H1 (cell line): Measurements from ENCODE around the gene SLC9A3. TPM values are rescaled to one million over a fixed set of nuclear protein-coding genes. Genes with fewer than 3 reads are reported as not detected.

Experiments used
- CTCF ChIA-PET: fragments of 300-600 bp; sonication (Branson Sonifier 250); formaldehyde crosslinking; loops from one replicate; lab custom pipeline; 2021; ENCODE audit not compliant: partially characterized antibody; lab: Charles Lee
- POLR2A ChIA-PET: fragments of 300-600 bp; sonication (Branson Sonifier 250); formaldehyde crosslinking; loops from one replicate; lab custom pipeline; 2021; ENCODE audit warnings: inconsistent platforms; ENCODE audit not compliant: partially characterized antibody; lab: Charles Lee
- DNase-seq, 2 experiments: peaks; one replicate each; pipeline versions ENCODE4 v3.0.0 to v3.0.0-alpha.2; 2010 to 2022; ENCODE audit warnings: low spot score in 2 of 2, low read depth in 1 of 2, mixed read lengths in 1 of 2
- FAIRE-seq: peaks from 2 replicates; lab custom pipeline; 2011; peaks lifted over from hg19 to GRCh38; lab: Jason Lieb, UNC
- H2AFZ ChIP-seq: 2 replicates; pipeline ENCODE4 v1.8.1; 2012; ENCODE audit warnings: low read length, inconsistent platforms
- H2AK5ac ChIP-seq: 2 replicates; pipeline ENCODE4 v1.6.1; 2013; ENCODE audit warnings: low read depth, low read length
- H2BK120ac ChIP-seq: replicated peaks from 2 replicates; pipeline ENCODE3; 2013; ENCODE audit warnings: low read depth, low read length, inconsistent platforms
- H2BK12ac ChIP-seq: 2 replicates; pipeline ENCODE4 v1.6.1; 2013; ENCODE audit warnings: low read depth, low read length
- H2BK15ac ChIP-seq: 2 replicates; pipeline ENCODE4 v1.6.1; 2013; ENCODE audit warnings: low read length
- H2BK20ac ChIP-seq: 2 replicates; pipeline ENCODE4 v1.6.1; 2013; ENCODE audit warnings: low read length
- H2BK5ac ChIP-seq: 2 replicates; pipeline ENCODE4 v1.6.1; 2013; ENCODE audit warnings: low read depth, low read length
- H3K14ac ChIP-seq: 2 replicates; pipeline ENCODE4 v1.6.1; 2013; ENCODE audit warnings: inconsistent platforms; ENCODE audit not compliant: insufficient read length
- H3K18ac ChIP-seq: 2 replicates; pipeline ENCODE4 v1.6.1; 2013; ENCODE audit warnings: low read length; ENCODE audit errors: extremely low read depth
- H3K23ac ChIP-seq: 2 replicates; pipeline ENCODE4 v1.6.1; 2013; ENCODE audit warnings: inconsistent platforms; ENCODE audit not compliant: insufficient read length
- H3K23me2 ChIP-seq: 2 replicates; pipeline ENCODE4 v1.6.1; 2013; ENCODE audit warnings: low read depth, low read length
- H3K27ac ChIP-seq: 2 replicates; pipeline ENCODE4 v1.6.1; 2011; ENCODE audit warnings: low read depth, low read length, inconsistent platforms
- H3K27me3 ChIP-seq, 4 experiments: replicated peaks in 1 of 4; 1 replicate in 1 of 4; 2 replicates in 3 of 4; pipeline versions ENCODE4 v1.6.1 to v1.8.1; 2011 to 2013; ENCODE audit warnings: low read length in 3 of 4, mild to moderate bottlenecking in 3 of 4, inconsistent platforms in 2 of 4, mixed read lengths in 2 of 4, moderate library complexity in 1 of 4; ENCODE audit not compliant: control insufficient read depth in 3 of 4, insufficient read depth in 3 of 4; ENCODE audit errors: extremely low read depth in 1 of 4
- H3K36me3 ChIP-seq, 4 experiments: 2 replicates each; pipeline versions ENCODE4 v1.6.1 to v1.8.1; 2011 to 2013; ENCODE audit warnings: mild to moderate bottlenecking in 4 of 4, low read length in 3 of 4, moderate library complexity in 2 of 4, control low read depth in 1 of 4, inconsistent platforms in 1 of 4; ENCODE audit not compliant: insufficient read depth in 4 of 4, control insufficient read depth in 2 of 4
- H3K4ac ChIP-seq: replicated peaks from 2 replicates; pipeline ENCODE3; 2013; ENCODE audit warnings: low read length, low read depth, mixed read lengths, inconsistent platforms; ENCODE audit not compliant: insufficient read length
- H3K4me1 ChIP-seq, 4 experiments: replicated peaks in 1 of 4; 1 replicate in 1 of 4; 2 replicates in 3 of 4; pipeline versions ENCODE4 v1.6.1 to v1.8.1; 2011 to 2013; ENCODE audit warnings: low read length in 3 of 4, inconsistent platforms in 2 of 4, mixed read lengths in 1 of 4; ENCODE audit not compliant: insufficient read depth in 4 of 4, control insufficient read depth in 3 of 4
- H3K4me2 ChIP-seq, 2 experiments: 2 replicates each; pipeline versions ENCODE4 v1.6.1 to v1.8.1; 2011 to 2013; ENCODE audit warnings: low read depth in 2 of 2, low read length in 2 of 2, control low read depth in 1 of 2, inconsistent platforms in 1 of 2, mild to moderate bottlenecking in 1 of 2; ENCODE audit not compliant: insufficient read depth in 1 of 2
- H3K4me3 ChIP-seq, 4 experiments: fragments of 200-600, 300-600 bp in 1 of 4; sonication (generic), shearing (Covaris generic), sonication (Bioruptor Twin) in 1 of 4; 2 replicates each; pipeline versions ENCODE4 v1.5.1 to v1.8.1; 2011 to 2016; ENCODE audit warnings: low read length in 4 of 4, low read depth in 3 of 4, control low read depth in 2 of 4, inconsistent platforms in 2 of 4, mild to moderate bottlenecking in 2 of 4, mixed read lengths in 1 of 4, moderate library complexity in 1 of 4; ENCODE audit not compliant: insufficient read depth in 2 of 4; ENCODE audit errors: extremely low read depth in 1 of 4
- H3K56ac ChIP-seq: replicated peaks from 2 replicates; pipeline ENCODE3; 2013; ENCODE audit warnings: low read depth, mild to moderate bottlenecking, mixed read lengths, low read length, inconsistent platforms; ENCODE audit not compliant: insufficient read length
- H3K79me1 ChIP-seq: 2 replicates; pipeline ENCODE4 v1.6.1; 2013; ENCODE audit warnings: low read depth, low read length, control low read depth
- H3K79me2 ChIP-seq, 2 experiments: 2 replicates each; pipeline versions ENCODE4 v1.6.1 to v1.8.1; 2012 to 2013; ENCODE audit warnings: low read length in 2 of 2, mild to moderate bottlenecking in 2 of 2, inconsistent platforms in 1 of 2; ENCODE audit not compliant: insufficient read depth in 2 of 2, control insufficient read depth in 1 of 2
- H3K9ac ChIP-seq, 4 experiments: replicated peaks in 1 of 4; 1 replicate in 1 of 4; 2 replicates in 3 of 4; pipeline versions ENCODE4 v1.6.1 to v1.8.1; 2011 to 2013; ENCODE audit warnings: low read depth in 3 of 4, low read length in 3 of 4, control low read depth in 2 of 4, mild to moderate bottlenecking in 2 of 4, moderate library complexity in 2 of 4, inconsistent platforms in 1 of 4; ENCODE audit errors: extremely low read depth in 1 of 4
- H3K9me3 ChIP-seq, 2 experiments: 2 replicates each; pipeline versions ENCODE4 v1.6.1 to v1.8.1; 2012 to 2013; ENCODE audit warnings: mild to moderate bottlenecking in 2 of 2, moderate library complexity in 2 of 2, control low read depth in 1 of 2, inconsistent platforms in 1 of 2, low read depth in 1 of 2, low read length in 1 of 2, mixed read lengths in 1 of 2; ENCODE audit not compliant: insufficient read depth in 2 of 2
- H4K20me1 ChIP-seq, 2 experiments: replicated peaks in 1 of 2; 2 replicates each; pipeline versions ENCODE3 to v1.8.1; 2011 to 2013; ENCODE audit warnings: inconsistent platforms in 2 of 2, low read length in 2 of 2, mild to moderate bottlenecking in 1 of 2; ENCODE audit not compliant: insufficient read depth in 2 of 2, control insufficient read depth in 1 of 2
- H4K5ac ChIP-seq: 2 replicates; pipeline ENCODE4 v1.6.1; 2013; ENCODE audit warnings: low read length, low read depth, mixed read lengths, inconsistent platforms; ENCODE audit not compliant: insufficient read length
- H4K8ac ChIP-seq: 2 replicates; pipeline ENCODE4 v1.8.0; 2013; ENCODE audit warnings: mild to moderate bottlenecking, moderate library complexity, low read length, inconsistent platforms; ENCODE audit not compliant: insufficient read depth; ENCODE audit errors: extremely low read depth
- H4K91ac ChIP-seq: replicated peaks from 2 replicates; pipeline ENCODE3; 2013; ENCODE audit warnings: low read length, mixed read lengths, inconsistent platforms; ENCODE audit not compliant: insufficient read length
- CEBPB ChIP-seq: IDR thresholded peaks from 2 replicates; pipeline ENCODE4 v1.6.1; 2012; ENCODE audit warnings: low read depth, low read length
- KDM1A ChIP-seq: fragments of 200-600, 300-600 bp; sonication (generic); IDR thresholded peaks from 2 replicates; pipeline ENCODE4 v1.7.1; 2016; ENCODE audit warnings: mild to moderate bottlenecking, low read length, borderline replicate concordance
- NANOG ChIP-seq: IDR thresholded peaks from 2 replicates; pipeline ENCODE4 v1.6.1; 2011; ENCODE audit warnings: low read length, low read depth, mild to moderate bottlenecking, inconsistent platforms; ENCODE audit not compliant: insufficient read depth, poor library complexity, severe bottlenecking
- PHF8 ChIP-seq: fragments of 200-600 bp; sonication (generic); conservative IDR thresholded peaks from 2 replicates; pipeline ENCODE4 v1.7.1; 2012; ENCODE audit warnings: low read depth, mild to moderate bottlenecking, inconsistent platforms, low read length, moderate library complexity
- POU5F1 ChIP-seq: IDR thresholded peaks from 2 replicates; pipeline ENCODE4 v1.6.1; 2011; ENCODE audit warnings: low read depth, mild to moderate bottlenecking, low read length, moderate library complexity
- RXRA ChIP-seq: IDR thresholded peaks from 2 replicates; pipeline ENCODE4 v1.6.1; 2011; ENCODE audit warnings: low read depth, mild to moderate bottlenecking, low read length, moderate library complexity; ENCODE audit not compliant: insufficient read depth
- SP2 ChIP-seq: IDR thresholded peaks from 2 replicates; pipeline ENCODE4 v1.6.1; 2012; ENCODE audit warnings: mild to moderate bottlenecking, low read length, inconsistent platforms
- SUZ12 ChIP-seq: fragments of 200-600 bp; sonication (generic); IDR thresholded peaks from 2 replicates; pipeline ENCODE4 v1.6.1; 2012; ENCODE audit warnings: mild to moderate bottlenecking, inconsistent platforms, low read length, moderate library complexity, mixed read lengths
- TAF1 ChIP-seq: IDR thresholded peaks from 2 replicates; pipeline ENCODE4 v1.6.1; 2011; ENCODE audit warnings: mild to moderate bottlenecking, low read depth, low read length
- WGBS, 2 experiments: shearing (Covaris generic) in 1 of 2; methylation state at CpG; one replicate each; pipeline versions ENCODE4 v1.1.6 to v1.1.7; 2013 to 2015; ENCODE audit warnings: low lambda C conversion rate in 2 of 2, mixed read lengths in 2 of 2, inconsistent platforms in 1 of 2, low coverage in 1 of 2, missing lambda C conversion rate in 1 of 2; ENCODE audit not compliant: insufficient replicate concordance in 2 of 2, insufficient coverage in 1 of 2, insufficient read length in 1 of 2; ENCODE audit errors: extremely low coverage in 1 of 2, missing lambda C conversion rate in 1 of 2; 5-methylcytosine and 5-hydroxymethylcytosine counted together
- polyA plus RNA-seq, 7 experiments: library from polyadenylated mRNA; depleted of rRNA in 3 of 7; stranded (reverse) in 5 of 7; unstranded in 2 of 7; fragments of >200 nt in 5 of 7; fragments of 200-250 nt in 2 of 7; gene quantifications; 1 replicate in 5 of 7; 2 replicates in 1 of 7; 4 replicates in 1 of 7; pipeline versions ENCODE4 v1.2.1 to v1.2.3, GENCODE V29; 2011 to 2013; ENCODE audit warnings: missing spikeins in 2 of 7, mixed read lengths in 2 of 7
- total RNA-seq: library from RNA; stranded (reverse); fragmentation: NEBNext Ultra II Directional; extraction: Animal tissue kit (Norgen Biotek cat#: 25700); gene quantifications from 2 replicates; pipeline ENCODE4 v1.2.1, GENCODE V29; 2021
- TF ChIP-seq, protein P1 (sequence below): IDR thresholded peaks from 2 replicates; pipeline ENCODE4 v1.6.1; 2012; ENCODE audit warnings: low read length, inconsistent platforms

The SLC9A3 gene
- total and polyA plus RNA-seq, 2 of the 8 experiments (the other 6 are each of a cell fraction or from before 2014, with no cell fraction given), result 0.95 to 1.0 TPM

DNA sequence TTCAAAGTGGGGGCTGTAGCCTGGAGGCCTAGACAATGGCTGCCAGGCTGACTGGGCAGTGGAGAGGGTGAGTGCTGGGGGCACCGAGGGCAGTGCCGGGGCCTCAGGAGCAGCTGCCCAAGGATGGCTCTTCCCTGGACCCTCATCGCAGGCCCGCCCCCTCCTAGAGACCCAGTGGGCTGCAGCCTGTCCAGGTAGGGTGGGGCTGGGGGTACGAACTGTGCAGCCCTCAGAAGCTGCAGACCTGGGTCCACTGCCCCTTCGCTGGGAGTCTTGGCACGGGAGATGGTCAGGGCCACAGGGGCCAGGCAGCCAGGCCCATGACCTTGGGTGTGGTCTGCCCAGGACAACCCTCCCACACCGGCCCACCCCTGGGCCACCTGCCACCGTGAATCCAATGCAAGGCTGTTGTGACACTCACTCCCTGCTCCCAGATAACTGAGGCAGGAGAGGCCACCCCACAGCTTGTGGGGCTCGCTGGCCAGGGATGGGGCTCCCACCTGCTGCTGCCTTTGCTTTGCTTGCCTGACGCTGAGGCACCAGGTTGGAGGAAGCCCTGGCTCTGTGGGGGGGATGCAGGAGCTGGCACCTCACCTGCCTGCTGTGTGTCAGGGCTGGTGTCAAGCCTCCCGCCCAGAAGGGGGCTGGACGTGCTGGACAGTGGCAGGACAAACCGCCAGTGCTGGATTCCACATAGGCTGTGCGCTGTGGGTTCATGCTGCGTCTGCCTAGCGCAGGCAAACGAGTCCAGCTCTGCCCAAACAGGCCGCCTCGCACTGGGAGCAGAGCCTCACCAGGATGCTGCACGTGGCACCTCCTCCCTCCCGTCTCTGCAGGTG is 23.1 kb upstream of the SLC9A3 start:
- H2BK15ac ChIP-seq, result no peak overlapping the region
- H3K4me3 ChIP-seq, result no peak overlapping the region
- peaks cover 2% of the 10 kb centered on the region; the same call in 1 of the 2 replicates for H3K23me2 ChIP-seq
- H3K4me2 ChIP-seq, result no peak overlapping the region
- no peaks in the 10 kb centered on the region for H3K4me1 ChIP-seq
- H3K36me3 ChIP-seq, result no peaks in the 10 kb centered on the region
- H3K18ac ChIP-seq, result no peak overlapping the region
- no peak overlapping the region for H3K56ac ChIP-seq
- H2BK12ac ChIP-seq, result no peak overlapping the region
- no peak overlapping the region for H3K9ac ChIP-seq
- H3K4ac ChIP-seq, result no peak overlapping the region
- no peak overlapping the region for H4K5ac ChIP-seq
- H3K79me2 ChIP-seq, result no peaks in the 10 kb centered on the region
- no peak overlapping the region for H2BK20ac ChIP-seq
- TF ChIP-seq SUZ12 (no peak), POU5F1 (no peak), KDM1A (no peak), PHF8 (no peak), RXRA (no peak), TAF1 (no peak), CEBPB (no peak), SP2 (no peak), NANOG (no peak)
- TF ChIP-seq, protein P1, sequence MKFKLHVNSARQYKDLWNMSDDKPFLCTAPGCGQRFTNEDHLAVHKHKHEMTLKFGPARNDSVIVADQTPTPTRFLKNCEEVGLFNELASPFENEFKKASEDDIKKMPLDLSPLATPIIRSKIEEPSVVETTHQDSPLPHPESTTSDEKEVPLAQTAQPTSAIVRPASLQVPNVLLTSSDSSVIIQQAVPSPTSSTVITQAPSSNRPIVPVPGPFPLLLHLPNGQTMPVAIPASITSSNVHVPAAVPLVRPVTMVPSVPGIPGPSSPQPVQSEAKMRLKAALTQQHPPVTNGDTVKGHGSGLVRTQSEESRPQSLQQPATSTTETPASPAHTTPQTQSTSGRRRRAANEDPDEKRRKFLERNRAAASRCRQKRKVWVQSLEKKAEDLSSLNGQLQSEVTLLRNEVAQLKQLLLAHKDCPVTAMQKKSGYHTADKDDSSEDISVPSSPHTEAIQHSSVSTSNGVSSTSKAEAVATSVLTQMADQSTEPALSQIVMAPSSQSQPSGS, result no peak
- no peak for FAIRE-seq
- peaks cover 0 to 6% (median 2%) of the 10 kb centered on the region in 4 experiments; a peak in 3 of 7 replicates for H3K27me3 ChIP-seq
- H2BK5ac ChIP-seq, result no peak overlapping the region
- no peak overlapping the region for H3K14ac ChIP-seq
- H3K27ac ChIP-seq, result no peak overlapping the region
- no peak for DNase-seq
- no peak overlapping the region for H2BK120ac ChIP-seq
- 91% methylated on average over 22 of the region's 22 CpGs; no CpG with 5 or more reads in 1 of the 2 experiments for WGBS, 2 experiments
- no peaks in the 10 kb centered on the region for H3K9me3 ChIP-seq
- H4K20me1 ChIP-seq, result no peaks in the 10 kb centered on the region
- H4K8ac ChIP-seq, result no peak overlapping the region
- no peak overlapping the region for H2AK5ac ChIP-seq
- H2AFZ ChIP-seq, result no peak overlapping the region
- H4K91ac ChIP-seq, result no peak overlapping the region
- ChIA-PET POLR2A (interaction anchor here (1.4 kb wide), 1 partner anchor 25 kb away, joined by 3 read pairs; no protein-coding TSS in a partner anchor), CTCF (interaction anchor here (1.3 kb wide), 1 partner anchor 173 kb away, joined by 3 read pairs; no protein-coding TSS in a partner anchor)
- H3K23ac ChIP-seq, result no peak overlapping the region
- H3K79me1 ChIP-seq, result no peaks in the 10 kb centered on the region
